HT1080 (cell line): ENCODE data around the gene DMAC1. TPM values are rescaled to one million over a fixed set of nuclear protein-coding genes. Genes with fewer than 3 reads are reported as not detected.

Experiments
- DNase-seq: peaks from one replicate; pipeline ENCODE4 v3.0.0-alpha.2; 2015; ENCODE audit warnings: low read depth
- polyA plus RNA-seq, 2 experiments: library from polyadenylated mRNA; depleted of rRNA; stranded (reverse); fragments of >200 nt; gene quantifications; 2 replicates each; pipeline ENCODE4 v1.2.3, GENCODE V29; 2015
- total RNA-seq: library from RNA; depleted of rRNA; stranded (reverse); fragments of >200 nt; shearing (Covaris generic); gene quantifications from 2 replicates; pipeline ENCODE4 v1.2.3, GENCODE V29; 2014; rRNA removed

The DMAC1 gene, protein sequence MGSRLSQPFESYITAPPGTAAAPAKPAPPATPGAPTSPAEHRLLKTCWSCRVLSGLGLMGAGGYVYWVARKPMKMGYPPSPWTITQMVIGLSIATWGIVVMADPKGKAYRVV
- 27.2 and 40.3 TPM in 2 replicates for total RNA-seq
- polyA plus RNA-seq (2015; cell fraction: cytosol; rRNA removed): 20.4 and 22.1 TPM in 2 replicates
- polyA plus RNA-seq (2015; cell fraction: nucleus; rRNA removed): 11.6 and 12.8 TPM in 2 replicates

DNA sequence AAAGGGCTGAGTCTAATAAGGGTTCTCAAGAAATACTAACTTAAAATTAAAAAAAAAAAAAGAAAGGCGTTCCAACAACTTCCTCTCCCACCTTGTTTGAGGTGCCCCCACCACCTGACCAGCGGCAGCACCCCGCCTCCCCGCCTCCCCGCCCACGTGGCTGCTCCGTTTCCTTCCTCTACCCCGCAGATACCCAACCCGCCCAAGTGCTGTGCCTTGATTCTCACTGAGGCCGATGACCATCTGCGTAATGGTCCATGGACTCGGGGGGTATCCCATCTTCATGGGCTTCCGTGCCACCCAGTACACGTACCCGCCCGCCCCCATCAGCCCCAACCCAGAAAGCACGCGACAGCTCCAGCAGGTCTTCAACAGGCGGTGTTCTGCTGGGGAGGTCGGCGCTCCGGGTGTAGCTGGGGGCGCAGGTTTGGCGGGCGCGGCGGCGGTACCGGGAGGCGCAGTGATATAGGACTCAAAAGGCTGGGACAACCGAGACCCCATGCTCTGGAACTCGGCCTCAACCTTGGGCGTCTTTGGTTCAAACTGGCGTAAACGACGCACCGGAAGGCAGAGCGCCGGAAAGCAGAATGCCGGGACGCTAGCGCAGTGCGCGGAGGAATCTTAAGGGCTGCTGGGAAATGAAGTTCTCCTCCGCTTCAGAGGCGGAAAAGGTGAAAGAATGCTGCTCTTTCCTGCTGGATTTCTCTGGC is at the start of gene DMAC1:
Gene DMAC1 (minus strand): TSS at position 545 of the 710 bp plus-strand sequence. CDS start 44 bp downstream, at position 501.
- DNase-seq: peak; percentile 87

DNA sequence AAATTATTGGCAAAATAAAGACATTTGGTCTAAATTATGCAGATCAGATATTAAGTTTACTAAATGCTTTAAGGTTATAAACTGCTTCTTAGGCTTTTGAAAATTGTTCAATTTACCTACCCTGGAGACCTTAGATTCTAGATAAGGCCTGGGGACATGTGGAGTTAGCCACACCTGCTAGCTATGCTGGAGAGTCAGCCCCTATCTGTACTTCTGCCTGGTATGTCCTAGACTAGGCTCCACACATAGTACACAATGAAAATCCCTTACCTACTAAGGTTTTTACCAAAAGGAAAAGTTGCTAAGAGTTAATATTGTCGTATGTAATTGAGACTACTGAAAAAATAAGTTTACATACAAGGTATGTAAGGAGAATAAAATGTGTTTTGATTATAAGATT is 49.8 kb upstream of the DMAC1 start:
- no peak for DNase-seq

DNA sequence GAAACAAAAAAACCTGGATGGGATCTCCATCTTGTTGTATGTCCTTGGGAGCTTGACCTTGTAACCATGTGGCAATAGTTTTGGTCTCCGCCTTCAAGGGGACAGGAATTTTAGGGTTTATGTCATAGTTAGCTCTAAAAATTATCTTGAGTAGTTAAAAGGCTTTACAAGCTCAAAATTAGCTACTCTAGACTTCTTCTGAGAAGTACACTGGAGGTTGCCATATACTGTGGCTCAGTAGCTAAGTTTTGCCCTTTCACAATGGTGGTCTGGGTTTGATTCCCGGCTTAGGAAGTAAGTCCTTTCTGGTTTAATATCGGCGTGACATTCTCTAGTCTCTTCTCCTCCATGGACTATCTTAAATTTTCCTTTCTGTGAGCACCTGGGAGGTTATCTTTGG is 48.9 kb upstream of the DMAC1 start:
- DNase-seq: no peak

- peak; percentile 37 for DNase-seq
These were observed 44.7 kb upstream of the DMAC1 start for GRCh38 chr9:7844242-7844641.

DNA sequence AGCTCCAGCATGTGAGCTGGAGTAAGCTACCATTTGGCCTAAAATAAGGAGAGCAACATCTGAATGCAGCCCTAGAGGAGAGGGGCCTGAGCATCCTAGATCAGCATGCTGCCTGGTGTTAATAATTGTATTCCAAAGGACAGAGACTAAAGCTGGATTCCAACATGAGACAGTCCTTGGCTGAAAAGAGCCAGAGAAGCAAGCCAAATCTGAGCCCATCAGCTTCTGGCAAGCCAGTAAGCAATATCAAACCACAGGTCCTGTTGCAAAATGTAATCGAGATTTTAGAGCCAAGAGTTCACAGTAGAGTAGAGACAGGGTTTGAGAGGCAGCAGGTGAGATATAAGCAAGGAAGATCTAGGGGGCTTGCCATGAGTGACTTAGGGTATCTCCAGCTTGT is 42.3 kb upstream of the DMAC1 start:
- no peak for DNase-seq

DNA sequence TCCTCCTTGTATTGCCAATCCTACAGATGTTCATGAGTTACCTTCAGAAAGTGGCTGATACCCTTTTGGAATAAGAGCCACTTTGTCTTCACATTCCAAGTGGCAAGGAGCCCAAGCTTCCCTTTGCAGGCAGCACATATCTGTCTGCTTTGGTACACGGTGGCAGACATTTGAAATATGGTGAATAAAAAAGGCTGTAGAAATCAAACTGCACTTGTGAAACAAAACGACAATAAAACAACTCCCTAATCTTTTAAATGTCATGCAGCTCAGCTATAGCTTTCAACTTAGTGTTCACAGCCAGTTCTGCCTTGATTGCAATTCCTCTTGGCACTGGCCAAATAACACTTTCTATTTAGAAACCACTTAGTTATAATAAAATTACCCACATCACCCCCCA is 35.0 kb upstream of the DMAC1 start:
- no peak for DNase-seq

- DNase-seq: peak; percentile 57
These were observed 28.8 kb upstream of the DMAC1 start for GRCh38 chr9:7828334-7828733.

DNA sequence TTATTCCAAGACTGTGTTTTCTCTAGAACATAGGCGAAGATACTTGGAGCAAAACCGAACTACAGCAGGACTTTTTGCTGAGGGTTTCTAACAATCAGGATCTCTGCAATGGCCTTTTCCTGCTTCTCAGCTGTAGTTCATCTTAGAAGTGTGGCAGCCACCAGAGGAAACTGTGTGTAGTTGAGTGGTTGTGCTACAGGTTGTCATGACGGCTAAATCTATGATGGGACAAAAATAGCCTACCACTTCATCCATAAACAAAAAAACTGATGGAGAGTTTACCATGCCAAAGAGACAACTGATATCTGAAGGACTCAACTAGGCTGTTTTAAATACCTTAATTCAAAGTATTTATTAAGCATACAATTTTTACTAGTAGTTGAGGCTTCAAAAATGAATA is 28.2 kb upstream of the DMAC1 start:
- no peak for DNase-seq

DNA sequence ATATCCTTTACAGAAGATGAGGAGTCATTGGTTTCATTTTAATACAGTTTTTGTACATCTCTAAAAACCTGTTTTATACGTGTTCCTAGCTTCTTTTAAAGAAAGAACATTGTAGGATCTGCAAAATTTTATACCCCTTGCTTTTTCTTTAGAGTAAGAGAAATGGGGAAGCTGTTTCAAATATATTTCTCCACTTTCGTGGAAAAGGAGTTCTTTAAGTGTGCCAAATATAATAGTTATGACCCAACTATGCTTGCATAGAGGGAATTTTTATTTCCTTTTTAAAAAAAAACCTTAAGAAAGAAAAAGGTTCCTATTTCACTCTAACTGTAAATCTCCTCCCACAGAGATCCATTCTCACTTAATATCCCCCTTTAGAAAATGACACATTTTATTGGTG is 27.5 kb upstream of the DMAC1 start:
- DNase-seq: no peak

GRCh38 chr9:7823651-7824050 is 24.1 kb upstream of the DMAC1 start:
- DNase-seq: no peak

DNA sequence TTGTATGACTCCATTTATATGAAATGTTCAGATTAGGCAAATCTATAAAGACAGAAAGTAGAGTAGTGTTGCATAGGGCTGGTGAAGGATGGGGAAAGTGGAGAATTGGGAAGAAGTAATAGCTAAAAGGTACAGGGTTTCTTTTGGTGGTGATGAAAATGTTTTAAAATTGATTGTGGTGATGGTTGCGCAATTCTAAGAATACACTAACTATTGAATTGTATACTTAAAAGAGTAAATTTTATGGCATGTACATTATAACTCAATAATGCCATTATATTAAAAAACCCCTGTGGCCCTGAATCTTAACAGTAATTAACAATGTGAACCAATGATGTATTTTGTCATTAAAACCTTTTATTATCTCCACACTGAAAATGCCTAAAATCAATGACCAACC is 20.4 kb upstream of the DMAC1 start:
- DNase-seq: no peak

DNA sequence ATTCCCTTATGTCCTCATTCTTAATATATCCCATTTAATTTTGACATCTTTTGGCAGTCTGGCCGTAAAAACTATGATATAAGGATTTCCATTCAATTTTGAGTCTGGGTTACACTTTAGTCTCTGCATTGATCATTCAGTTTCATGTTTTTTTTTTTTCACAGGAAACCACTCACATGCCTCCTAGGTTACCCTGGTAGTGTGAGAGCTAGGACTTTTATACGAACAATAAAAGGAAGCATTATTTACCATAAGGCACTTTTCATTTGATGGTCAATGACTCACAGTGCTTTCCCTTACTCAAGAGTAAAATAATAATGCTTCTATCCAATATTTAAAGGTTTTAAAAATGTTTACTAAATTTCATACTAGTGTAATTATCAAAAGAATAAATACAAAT is 16.4 kb upstream of the DMAC1 start:
- peak; percentile 53 for DNase-seq

- DNase-seq: no peak
These were observed 13.5 kb upstream of the DMAC1 start for GRCh38 chr9:7813030-7813429.

GRCh38 chr9:7811677-7812076 is 12.1 kb upstream of the DMAC1 start:
- no peak for DNase-seq

DNA sequence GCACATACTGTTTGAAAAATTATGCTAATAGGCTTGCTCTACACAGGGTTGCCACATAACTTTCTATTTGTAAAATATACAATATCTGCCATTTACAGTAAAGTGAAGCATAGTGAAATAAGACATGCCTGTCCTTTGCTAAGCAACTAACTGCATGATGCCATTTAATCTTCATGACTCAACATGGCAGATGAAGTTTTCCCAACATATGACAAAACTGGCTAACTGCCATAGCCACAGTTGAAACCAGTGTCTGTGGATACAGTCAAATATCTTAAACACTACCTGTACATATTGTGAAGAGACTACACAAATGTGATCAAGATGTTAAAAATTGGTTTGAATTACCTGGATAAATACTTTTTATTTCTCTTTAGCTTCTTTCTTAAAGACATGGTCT is 3.1 kb upstream of the DMAC1 start:
- peak; percentile 56 for DNase-seq

DNA sequence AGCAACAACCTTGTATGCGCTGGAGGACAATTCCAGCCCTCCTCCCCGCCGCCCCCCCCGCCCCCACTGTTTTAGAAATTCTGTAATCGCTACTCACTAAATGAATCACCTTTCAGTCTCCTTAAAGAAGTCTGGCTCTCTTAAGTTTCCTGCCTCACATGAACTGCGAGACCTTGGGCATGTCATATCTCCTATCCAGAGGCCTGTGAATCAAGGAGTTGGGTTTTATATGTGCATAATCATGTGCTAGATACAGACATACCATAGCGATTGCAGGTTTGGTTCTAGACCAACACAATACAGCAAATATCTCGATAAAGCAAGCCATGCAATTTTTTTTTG is 337 bp upstream of the DMAC1 start:
- DNase-seq: no peak

GRCh38 chr9:7794196-7794595 is 5.4 kb downstream of the DMAC1 start:
- no peak for DNase-seq

DNA sequence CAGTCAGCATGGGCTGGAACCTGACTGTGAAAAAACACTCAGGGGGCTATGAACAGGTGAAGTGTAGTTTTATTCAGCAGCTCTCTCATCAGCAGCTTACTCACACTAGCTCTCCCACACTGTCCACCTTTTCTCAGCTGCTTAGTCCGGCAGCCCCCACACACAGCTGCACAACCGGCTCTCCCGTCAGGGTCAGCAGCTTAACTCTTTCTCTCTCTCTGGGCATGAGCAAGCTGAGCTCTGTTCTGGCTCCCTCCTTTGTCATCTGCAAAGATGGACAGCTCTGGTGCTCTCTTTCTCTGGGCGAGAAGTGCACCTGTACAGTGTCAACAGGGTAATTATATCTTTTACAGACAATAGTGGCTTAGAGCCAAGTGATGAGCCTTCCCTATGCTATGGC is 8.2 kb downstream of the DMAC1 start:
- no peak for DNase-seq

GRCh38 chr9:7790819-7791182 is 8.8 kb downstream of the DMAC1 start:
- no peak for DNase-seq

GRCh38 chr9:7790022-7790818 is 9.4 kb downstream of the DMAC1 start:
- DNase-seq: no peak

DNA sequence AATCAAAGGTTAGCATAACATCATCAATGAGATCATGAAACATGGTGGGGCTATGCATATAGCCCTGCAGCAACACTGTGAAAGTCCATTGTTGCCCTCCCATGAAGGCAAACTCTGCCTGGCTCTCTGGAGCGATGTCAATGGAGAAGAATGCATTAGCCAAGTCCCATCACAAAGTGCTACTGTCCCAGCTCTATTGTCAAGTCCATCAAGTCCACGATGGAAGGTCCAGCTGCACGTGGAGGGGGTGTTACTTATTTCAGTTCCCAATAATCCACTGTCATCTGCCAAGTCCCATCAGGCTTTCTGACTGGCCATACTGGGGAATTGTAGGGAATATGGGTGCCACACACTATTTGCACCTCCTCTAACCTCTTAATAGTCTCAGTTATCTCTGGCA is 10.8 kb downstream of the DMAC1 start:
- DNase-seq: no peak

- no peak for DNase-seq
These were observed 13.8 kb downstream of the DMAC1 start for GRCh38 chr9:7785813-7786212.

DNA sequence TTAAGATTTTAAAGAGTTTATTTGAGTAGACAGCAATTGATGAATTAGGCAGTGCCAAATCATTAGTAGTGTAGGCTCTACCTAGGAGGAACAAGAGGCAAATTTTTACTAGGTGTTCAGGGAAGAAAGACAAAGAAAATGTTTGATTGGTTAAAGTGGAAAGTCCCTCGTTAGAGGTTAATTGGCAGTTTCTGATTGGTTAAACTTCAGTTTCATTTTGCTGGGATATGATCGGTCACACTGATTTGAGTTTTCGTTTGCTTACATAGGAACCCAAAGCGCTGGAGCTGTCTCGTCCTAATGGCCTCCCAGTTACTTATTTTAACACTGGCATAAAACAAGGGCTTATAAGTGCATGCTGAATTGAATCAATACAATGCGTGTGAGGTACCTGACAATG is 15.1 kb downstream of the DMAC1 start:
- DNase-seq: no peak
